Measurements from ENCODE around the gene CCDC171. TPM values are rescaled to one million over a fixed set of nuclear protein-coding genes. Genes with fewer than 3 reads are reported as not detected.

Gene CCDC171
- total and polyA plus RNA-seq, 2 of the 13 experiments (the other 11 are each of a cell fraction or from before 2014, with no cell fraction given) = 0.95 to 2.5 TPM

GRCh38 chr9:15510789-15511575 is 41.9 kb upstream of the CCDC171 start, which contains the start of gene PSIP1 (continued):
- peak; percentile 71 for TF ChIP-seq ZNF776 (CRISPR knock-in tag; IDR thresholded peaks at IDR 0.05)
- peak; percentile 48; the same call in 1 of the 2 replicates for TF ChIP-seq ZNF746 (CRISPR knock-in tag; IDR thresholded peaks at IDR 0.05)
- TF ChIP-seq PAX8 (CRISPR knock-in tag; IDR thresholded peaks at IDR 0.05; ENCODE audit: borderline replicate concordance) = no peak
- TF ChIP-seq CREM (IDR thresholded peaks at IDR 0.05) = no peak
- TF ChIP-seq CREM (CRISPR knock-in tag; IDR thresholded peaks at IDR 0.05) = no peak
- peak; percentile 92 for TF ChIP-seq POLR2G (IDR thresholded peaks at IDR 0.05; ENCODE audit: low read depth, low read length)
- no peak for TF ChIP-seq STAT5B (CRISPR knock-in tag; IDR thresholded peaks at IDR 0.05)
- TF ChIP-seq SKI (IDR thresholded peaks at IDR 0.05; ENCODE audit: partially characterized antibody) = no peak
- peak; percentile 96 for TF ChIP-seq MYPOP (CRISPR knock-in tag; IDR thresholded peaks at IDR 0.05)
- no peak for TF ChIP-seq SCMH1 (CRISPR knock-in tag; IDR thresholded peaks at IDR 0.05; ENCODE audit: borderline replicate concordance)
- 0 out of 2 replicates have a peak, but pooled peaks have one; percentile 79 for TF ChIP-seq ZMAT3 (CRISPR knock-in tag; conservative IDR thresholded peaks at IDR 0.05)
- no peak; the same call in 1 of the 2 replicates for TF ChIP-seq ARID5B (CRISPR knock-in tag; IDR thresholded peaks at IDR 0.05)
- TF ChIP-seq SYNCRIP (IDR thresholded peaks at IDR 0.05; ENCODE audit: insufficient read depth, low read depth, low read length) = no peak
- peak; percentile 82 for TF ChIP-seq SAP130 (CRISPR knock-in tag; IDR thresholded peaks at IDR 0.05; ENCODE audit: low read depth)
- TF ChIP-seq NFKB2 (CRISPR knock-in tag; IDR thresholded peaks at IDR 0.05; ENCODE audit: borderline replicate concordance) = peak; percentile 31; the same call in 1 of the 2 replicates
- peak; percentile 65; the same call in 1 of the 2 replicates for TF ChIP-seq ZFP62 (CRISPR knock-in tag; IDR thresholded peaks at IDR 0.05)
- no peak for TF ChIP-seq ZC3H4 (CRISPR knock-in tag; IDR thresholded peaks at IDR 0.05; ENCODE audit: borderline replicate concordance)
- peak; percentile 77; the same call in 1 of the 2 replicates for TF ChIP-seq FLYWCH1 (CRISPR knock-in tag; IDR thresholded peaks at IDR 0.05)
- TF ChIP-seq NFE2L2 (IDR thresholded peaks at IDR 0.05; ENCODE audit: low read length) = no peak

Measured in HepG2 (cell line).